GM18873 (cell line): ENCODE measurements around the gene OSBPL6.
"Not testable (repeated sequence)": the region's sequence is repeated elsewhere in the genome, so short reads cannot be mapped to it uniquely, and the experiment has no call there.

Source experiments
- ATAC-seq: cut with Tn5 transposase; IDR thresholded peaks from one replicate; pipeline ENCODE4 v1.9.1; 2021; ENCODE audit warnings: mild to moderate bottlenecking, moderate library complexity, moderate number of reproducible peaks; ENCODE audit not compliant: unreplicated experiment, low FRiP score

The OSBPL6 gene

DNA sequence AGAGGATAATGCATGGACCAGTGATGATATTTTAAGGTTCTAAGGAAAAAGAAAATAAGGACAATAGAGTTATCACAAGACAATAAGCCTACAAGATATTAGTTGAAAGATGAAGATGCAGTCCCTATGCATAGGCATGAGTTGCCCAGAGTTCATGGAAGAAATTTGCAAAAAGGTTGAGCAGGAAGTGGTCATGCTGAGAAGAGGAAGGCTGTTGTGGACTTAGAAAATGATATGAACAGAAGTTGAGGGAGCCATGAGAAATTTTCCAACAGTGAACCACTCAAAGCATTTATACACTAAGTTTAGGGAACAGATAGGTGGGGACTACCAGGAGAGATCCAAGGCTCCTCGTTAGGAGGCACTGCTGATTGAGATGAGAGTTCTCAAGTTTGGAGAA lies 3.5 kb downstream of the OSBPL6 start:
- no peak for ATAC-seq

DNA sequence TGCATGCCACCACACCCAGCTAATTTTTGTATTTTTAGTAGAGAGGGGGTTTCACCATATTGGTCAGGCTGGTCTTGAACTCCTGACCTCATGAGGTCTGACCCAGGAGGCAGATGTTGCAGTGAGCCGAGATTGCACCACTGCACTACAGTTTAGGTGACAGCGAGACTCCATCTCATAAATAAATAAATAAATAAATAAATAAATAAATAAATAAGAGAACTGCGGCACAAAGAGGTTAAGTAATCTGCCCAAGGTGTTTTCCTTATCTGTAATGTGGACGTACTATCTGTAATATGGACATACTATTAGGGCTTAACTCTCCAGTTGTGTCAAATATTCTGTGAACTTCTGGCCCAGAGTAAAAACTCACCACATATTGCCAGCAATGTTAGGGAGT lies 4.1 kb downstream of the OSBPL6 start:
- not testable (repeated sequence) for ATAC-seq

DNA sequence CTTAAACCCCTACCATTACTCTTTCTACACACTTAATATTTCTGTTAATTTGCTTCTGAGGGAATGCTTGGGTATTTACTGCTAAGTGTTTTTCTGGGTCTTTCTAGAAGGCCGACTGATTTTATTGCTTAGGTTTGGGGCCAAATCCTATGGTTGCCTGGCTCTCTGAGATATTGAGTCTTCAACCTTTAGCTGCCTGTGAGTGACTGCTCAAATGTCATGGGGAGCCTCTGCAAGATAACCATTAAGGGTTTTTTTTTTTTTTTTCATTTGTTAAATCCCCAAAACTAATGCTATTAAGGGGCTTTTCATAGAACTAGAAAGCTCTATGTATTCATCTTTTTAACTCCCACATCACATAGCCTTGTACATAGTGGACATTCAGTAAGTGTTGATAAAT lies 5.0 kb downstream of the OSBPL6 start:
- no peak for ATAC-seq

DNA sequence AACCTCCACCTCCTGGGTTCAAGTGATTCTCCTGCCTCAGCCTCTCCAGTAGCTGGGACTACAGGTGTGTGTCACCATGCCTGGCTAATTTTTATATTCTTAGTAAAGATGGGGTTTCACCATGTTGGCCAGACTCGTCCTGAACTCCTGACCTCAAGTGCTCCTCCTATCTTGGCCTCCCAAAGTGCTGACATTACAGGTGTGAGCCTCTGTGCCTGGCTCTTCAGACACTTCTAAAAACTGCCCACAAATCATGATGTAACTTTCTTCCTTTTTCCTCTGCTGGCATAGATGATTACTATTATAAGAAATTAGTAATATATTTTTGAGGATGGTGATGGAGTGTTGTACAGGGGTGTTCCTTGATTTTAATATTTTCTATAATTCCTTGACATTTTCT lies 6.0 kb downstream of the OSBPL6 start:
- ATAC-seq = no peak

DNA sequence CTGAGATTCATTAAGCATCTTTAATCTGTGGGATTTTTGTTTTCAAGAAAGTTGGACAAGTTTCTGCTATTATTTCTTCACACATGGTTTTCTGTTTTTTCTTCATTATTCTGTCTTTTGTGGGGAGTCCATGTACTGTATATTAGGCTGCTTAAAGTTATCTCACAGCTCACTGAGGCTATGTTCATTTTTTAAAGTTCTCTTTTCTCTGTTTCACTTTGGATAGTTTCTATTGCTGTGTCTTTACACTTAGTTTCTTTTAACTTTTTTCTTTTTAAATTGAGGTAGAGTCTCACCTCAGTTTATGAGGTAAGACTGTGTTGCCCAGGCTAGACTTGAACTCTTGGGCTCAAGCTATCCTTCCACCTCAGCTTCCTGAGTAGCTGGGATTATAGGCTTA lies 8.6 kb downstream of the OSBPL6 start:
- ATAC-seq = no peak

DNA sequence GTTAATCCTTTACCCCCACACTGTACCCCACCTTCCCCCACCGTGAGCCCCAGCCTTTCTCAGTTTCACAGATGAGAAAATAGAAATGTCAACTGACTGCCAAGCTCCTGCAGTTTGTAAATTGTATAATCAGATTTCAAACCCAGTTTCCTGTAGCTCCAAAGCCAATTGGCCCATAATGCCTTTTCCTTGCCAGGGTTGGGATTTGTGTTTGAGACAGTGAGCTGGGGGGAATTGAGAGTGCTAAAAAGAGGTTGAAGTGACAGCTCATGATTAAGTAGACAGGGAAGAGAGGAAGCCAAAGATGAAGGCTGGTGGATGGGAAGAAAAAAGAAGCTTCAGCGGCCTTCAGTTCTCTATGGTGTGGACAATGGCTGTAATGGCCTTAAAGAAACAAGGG lies 10.7 kb downstream of the OSBPL6 start:
- no peak for ATAC-seq

DNA sequence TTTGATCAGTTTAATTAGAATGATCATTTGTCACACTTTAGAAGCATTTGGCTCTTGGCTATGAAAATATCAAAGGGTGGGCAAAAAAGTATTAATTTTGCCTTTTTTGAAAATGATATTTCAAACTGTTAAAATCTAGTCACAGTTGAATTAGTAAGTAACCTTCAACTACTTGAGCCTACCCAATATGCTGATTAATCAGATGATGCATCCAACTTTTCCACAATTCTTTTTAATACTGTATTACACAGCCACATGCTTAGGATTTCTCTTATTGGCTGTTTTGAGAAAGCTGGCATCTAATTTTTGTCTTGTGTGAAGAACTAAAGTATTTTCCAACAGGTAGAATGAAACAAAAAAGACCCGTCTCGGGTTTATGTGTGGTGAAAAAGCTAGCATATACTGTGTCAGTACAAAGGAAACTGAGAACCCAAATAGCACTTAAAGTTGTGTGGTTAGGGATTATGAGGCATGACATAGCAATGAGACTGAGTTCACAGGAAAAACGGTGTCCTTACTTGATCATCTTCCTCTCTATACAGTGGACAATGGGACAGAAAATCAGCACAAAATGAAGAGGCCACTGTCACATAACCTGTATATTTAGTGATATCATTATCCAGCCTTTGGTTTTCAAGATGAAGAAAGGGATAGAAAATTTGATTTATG lies 11.7 kb downstream of the OSBPL6 start:
- ATAC-seq = no peak

DNA sequence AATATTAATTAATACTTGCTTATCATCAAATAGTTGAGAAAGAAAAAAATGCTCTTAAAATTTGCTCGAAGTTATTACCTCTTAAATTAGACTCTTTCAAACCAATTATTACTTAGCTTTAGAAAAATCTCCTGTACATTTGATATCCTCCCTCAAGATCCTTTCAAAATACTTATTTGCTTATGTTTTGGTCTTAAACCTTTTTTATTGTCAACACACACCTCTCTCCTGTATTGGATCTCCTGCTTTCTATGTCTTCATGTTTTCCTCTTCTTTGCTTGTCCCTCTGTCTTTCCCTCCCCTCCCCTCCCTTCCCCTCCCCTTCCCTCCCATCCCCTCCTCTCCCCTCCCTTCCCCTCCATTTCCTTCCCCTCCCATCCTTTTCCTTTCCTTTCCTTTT lies 14.0 kb downstream of the OSBPL6 start:
- no peak for ATAC-seq

DNA sequence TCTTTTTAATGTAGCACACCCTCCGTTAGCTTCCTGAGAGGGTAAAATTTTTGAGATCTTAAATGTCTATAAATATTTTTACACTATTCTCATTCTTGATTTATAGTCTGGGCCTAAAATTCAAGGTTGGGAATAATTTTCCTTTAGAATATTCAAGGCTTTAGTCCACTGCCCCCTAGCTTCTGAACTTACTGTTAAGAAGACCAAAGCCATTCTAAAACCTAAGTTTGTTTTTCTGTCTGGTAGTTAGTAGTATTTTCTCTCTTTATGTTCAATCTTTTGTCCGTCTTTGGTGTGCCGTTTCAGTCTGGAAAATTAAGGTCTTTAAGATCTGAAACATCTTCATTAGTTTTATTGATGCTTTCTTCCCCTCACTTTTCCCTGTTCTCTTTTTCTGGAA lies 14.5 kb downstream of the OSBPL6 start:
- no peak for ATAC-seq

DNA sequence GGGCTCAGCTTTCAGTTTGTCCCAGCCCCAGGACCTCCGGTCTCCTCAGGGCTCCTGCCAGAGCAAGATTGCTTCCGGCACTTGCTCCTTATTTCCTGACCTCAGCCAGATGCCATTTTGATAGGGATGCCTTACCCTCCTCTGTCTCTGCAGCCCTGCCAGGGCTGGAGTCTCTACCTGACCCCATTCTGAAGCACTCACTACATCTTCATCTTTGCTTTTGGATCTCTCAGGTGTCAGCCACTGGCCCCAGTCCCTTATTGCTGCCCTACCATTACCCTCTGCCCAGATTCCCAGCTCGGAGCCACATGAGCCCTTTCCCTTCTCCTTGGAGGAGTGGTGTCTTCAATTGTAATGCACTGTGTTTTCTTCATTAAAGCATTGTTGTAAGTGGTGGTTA lies 17.1 kb downstream of the OSBPL6 start:
- no peak for ATAC-seq

DNA sequence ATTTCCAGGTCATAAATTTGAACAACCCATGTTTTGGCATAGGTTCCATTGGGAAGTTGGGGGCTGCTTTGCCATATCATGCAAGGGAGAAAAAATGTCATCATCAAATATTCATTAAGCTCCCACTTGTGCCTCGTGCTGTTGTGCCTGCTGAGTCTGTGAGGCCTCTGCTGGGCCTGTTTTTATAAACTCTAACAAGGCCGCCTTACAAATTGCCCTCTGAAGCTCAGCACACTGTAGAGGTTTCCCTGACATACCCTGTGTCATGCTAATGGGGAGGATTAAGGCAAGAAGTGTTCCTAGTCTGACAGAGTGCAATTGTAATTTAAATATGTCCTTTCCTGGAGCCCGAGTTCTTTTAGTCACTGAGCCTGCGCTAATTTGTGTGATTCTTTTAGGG lies 17.6 kb downstream of the OSBPL6 start:
- ATAC-seq = no peak

DNA sequence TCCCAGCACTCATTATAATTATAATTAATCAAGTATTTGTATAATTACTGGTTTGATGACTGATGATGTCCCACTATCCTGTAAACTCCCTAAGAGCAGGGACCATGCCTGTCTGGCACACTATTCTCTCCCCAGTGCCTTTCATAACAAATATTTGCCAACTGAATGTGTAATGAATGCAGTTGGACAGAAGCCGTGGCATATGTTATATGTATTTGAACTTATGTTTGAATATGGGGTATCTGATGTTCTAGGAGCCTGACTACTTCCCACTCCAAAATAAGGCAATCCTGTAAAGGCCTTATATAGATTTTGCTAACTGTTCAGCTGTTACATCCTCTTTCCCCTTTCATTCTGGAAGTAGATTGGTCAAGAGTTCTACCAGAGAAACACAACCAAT lies 19.7 kb downstream of the OSBPL6 start:
- no peak for ATAC-seq

DNA sequence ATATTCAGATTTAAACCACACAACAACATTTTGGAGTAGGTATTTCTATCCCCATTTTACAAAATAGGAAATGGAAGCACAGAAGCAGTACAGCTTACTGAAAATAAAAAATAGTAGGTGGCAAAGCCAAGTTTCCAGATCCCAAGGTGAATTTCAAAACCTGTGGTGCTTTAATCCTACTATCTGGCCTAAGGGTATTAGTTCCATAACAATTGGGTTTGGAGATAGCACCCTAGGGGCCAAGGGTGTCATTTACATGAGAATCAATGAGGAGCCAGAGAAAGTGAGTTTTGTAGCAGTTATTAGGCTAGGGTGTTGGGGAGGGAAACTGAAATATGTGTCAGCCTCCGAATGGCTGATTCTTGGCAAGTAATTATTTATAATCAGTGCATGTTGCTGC lies 24.9 kb downstream of the OSBPL6 start:
- ATAC-seq = no peak

DNA sequence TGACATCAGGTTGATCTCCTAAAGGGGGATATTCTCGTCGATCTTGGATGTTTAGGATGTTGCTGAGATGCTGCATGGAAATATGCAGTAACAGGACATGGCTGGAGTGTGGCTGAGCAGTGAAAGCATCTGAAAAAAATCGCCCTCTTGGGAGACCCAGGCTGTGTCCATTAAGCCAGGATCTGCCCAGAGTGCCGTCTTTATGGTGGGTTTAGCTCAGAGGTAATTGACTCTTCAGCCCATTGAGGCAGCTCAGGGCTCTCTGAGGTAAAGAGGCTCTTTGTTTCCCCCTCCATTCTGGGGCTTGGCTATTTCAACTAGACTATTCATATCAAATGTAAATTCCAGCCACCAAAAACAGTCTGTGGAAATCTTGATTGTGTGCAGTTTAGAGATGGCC lies 26.5 kb downstream of the OSBPL6 start:
- ATAC-seq = no peak

DNA sequence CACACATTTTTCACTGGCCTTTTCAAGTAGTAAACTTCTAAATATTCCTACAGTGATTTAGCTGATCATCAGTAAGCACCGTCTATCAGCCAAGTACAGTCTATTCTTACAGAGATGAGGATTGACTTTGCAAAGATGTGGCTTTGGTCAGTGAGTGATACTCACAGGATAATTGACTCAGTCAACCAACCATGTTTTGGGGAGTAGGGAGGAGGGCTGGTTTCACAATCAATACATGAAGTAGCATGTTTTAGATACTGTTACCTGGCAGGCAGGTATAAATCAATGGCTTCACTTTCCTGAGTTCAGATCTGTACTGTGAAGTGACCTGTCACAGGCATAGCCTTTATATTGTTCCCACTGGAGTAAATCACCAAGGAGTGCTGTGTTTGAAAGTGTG lies 27.2 kb downstream of the OSBPL6 start:
- no peak for ATAC-seq

DNA sequence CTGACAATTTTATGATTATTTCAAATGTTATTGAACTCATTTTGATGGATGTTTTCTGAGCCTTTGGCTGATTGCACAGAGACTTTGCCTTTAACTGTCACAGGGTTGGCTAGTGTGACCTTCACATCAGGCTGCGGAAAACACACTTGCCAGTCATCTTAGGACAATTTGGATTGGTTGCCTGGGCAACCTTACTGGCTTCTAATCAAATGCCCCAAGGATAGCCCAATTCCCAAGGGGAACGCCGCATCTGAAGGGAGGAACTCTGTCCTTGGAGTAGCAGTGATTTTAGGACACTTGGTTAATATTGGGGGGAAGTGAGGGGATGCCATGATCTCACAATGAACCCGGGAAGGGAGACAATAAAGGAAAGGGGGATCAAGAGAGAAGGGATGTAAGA lies 29.5 kb downstream of the OSBPL6 start:
- no peak for ATAC-seq

DNA sequence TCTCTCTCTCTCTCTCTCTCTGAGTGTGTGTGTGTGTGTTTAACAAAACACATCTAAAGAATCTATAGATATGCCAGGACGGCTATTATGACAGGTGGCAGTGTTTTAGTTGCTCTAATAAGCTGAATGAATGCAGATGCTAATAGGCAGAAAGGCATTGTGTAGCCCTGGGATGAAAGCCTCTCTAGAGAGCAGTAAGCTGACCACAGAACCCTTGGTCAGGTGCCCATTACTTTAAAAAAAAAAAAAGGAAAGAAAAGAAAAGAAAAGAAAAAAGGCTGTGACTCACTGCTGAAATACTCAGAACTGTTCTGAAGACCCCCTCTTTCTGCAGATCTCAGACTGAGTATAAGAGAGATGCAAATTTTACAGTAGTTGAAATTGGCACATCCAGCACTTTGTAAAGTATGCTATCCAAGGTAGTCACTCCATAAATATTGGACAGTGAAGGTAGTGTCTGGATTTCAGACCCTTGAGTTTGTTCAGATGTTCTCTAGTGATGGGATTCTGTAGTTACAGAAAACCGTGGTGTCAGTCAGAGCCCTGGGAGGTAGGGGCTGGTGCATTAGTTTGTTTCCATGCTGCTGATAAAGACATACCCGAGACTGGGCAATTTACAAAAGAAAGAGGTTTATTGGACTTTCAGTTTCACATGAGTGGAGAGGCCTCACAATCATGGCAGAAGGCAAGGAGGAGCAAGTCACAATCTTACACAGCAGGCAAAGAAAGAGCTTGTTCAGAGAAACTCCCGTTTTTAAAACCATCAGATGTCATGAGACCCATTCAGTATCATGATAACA lies 30.9 kb downstream of the OSBPL6 start:
- no peak for ATAC-seq

DNA sequence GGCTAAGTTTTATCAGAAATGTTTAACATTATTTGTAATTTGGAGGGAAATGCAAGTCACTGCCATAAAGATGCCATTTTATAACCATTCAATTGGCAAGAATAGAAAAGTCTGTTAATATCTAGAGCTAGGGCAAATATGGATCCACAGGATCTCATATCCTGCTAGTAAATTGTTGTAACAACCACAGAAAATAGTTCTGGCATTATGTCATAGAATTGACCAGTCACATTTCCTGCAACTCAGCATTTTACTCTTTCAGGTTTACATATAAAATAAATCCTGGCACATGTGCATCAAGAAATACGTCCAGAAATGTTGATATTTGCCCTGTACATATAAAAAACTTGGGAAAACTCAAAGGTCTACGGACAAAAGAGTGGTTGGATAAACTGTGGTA lies 32.9 kb downstream of the OSBPL6 start:
- no peak for ATAC-seq

DNA sequence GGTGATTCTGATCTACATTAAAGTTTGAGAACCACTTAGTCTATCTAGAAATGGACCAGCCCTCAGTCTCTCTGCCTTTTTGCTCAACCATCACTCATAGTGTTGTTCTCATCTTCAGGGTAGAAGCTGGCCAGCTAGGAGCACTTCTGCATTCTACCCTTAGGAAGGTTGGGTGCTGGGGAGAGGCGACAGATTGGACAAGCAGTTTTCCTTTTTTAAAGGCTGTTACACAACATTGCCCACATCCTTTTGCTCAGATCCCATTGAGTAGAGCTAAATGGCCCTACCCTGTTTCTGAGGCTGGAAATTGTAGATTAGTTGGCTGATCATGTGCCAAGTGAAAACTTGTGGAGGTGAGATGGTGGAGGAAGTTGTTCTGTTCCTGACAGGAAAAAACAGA lies 35.6 kb downstream of the OSBPL6 start:
- no peak for ATAC-seq

DNA sequence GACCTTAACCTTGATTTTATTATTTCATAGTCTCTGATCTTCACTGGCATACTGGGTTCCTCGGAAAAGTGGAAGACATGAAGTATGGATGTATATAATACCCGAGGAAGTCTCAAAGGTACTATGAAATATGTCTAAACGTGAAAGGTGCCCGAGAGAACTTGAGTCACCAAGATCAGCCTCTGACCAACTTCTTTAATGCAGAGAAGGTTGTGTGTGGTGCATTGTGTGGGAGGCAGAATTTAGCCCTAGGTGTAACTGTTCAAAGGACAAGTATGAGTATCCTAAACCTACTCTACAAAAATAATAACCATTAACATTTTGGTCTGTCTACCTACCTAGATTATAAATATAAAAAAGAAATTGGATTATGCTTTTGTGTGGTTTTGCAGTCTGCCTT lies 36.1 kb downstream of the OSBPL6 start:
- ATAC-seq = no peak

DNA sequence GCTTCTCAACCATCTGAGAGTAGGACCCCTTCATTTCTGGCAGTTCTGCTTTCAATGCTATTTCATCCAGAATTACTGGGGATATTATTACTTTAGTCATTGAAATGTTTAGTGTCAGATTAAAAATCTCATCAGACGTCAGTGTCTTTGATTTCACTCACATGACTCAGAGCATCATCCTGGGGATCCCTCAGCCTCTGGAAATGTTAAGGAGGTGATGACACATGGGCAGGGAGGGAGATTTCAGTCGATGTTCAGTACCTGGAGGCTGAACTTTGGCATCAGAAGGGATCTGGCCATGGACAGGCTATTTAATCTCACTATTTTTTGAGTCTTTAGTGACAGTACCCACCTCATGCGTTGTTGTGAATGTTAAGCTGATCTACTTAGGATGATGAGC lies 39.1 kb downstream of the OSBPL6 start:
- ATAC-seq = no peak

DNA sequence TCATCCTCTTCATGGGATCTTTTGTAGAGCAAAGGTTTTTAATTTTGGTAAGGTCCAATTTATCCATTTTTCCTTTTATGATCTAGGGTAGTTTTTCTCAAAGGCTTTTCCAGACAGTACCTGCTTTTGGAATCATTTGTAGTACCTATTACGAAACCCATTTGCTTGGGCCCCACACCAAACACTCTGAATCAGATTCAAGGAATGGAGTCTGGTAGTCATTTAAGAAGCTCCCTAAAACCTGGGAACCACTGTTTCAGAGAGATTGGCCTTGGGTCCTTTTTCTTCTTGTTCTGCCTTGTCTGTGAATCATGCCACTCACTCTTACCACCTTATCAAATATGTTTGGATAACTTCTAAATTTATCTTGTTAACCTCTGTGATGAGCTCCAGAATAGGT lies 40.3 kb downstream of the OSBPL6 start:
- ATAC-seq = no peak
